BE2C (cell line): Measurements from ENCODE around the gene ZNF213.

Source experiments
- DNase-seq: peaks from one replicate; pipeline ENCODE4 v3.0.0-alpha.2; 2020
- H3K27me3 ChIP-seq: fragments of 250-450 bp; sonication (Bioruptor Pico); 2 replicates; pipeline ENCODE4 v1.5.1; 2020; ENCODE audit warnings: mild to moderate bottlenecking
- H3K36me3 ChIP-seq: fragments of 250-450 bp; sonication (Bioruptor Pico); 2 replicates; pipeline ENCODE4 v1.5.1; 2020; ENCODE audit warnings: mild to moderate bottlenecking
- H3K4me1 ChIP-seq: fragments of 250-450 bp; sonication (Bioruptor Pico); 2 replicates; pipeline ENCODE4 v1.5.1; 2020
- H3K4me3 ChIP-seq: 2 replicates; pipeline ENCODE4 v1.5.1; 2011; ENCODE audit warnings: low read depth, low read length
- H3K9me3 ChIP-seq: fragments of 250-450 bp; sonication (Bioruptor Pico); 2 replicates; pipeline ENCODE4 v1.5.1; 2020
- CTCF ChIP-seq: IDR thresholded peaks from 2 replicates; pipeline ENCODE4 v1.5.1; 2012; ENCODE audit warnings: mild to moderate bottlenecking, low read depth, low read length

Gene ZNF213

DNA sequence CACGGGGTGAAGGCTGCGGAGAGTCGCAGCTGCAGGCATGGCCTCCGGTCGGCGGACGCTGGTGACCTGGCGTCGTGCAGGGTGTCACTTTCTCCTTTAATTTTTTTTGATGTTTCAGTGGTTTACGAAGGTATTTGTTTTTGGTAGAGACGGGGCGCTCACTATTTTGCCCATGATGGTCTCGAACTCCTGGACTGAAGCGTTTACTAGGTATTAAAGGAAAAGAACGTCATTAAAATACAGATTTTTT is 17.1 kb downstream of the ZNF213 start:
- DNase-seq: no peak
- no peaks in the 10 kb centered on the region for H3K27me3 ChIP-seq
- no peak for TF ChIP-seq CTCF

GRCh38 chr16:3152277-3152990 is 17.6 kb downstream of the ZNF213 start:
- Histone ChIP-seq H3K27me3 (no peaks in the 10 kb centered on the region), H3K9me3 (no peaks in the 10 kb centered on the region), H3K4me3 (peak overlapping the region; percentile 57), H3K36me3 (no peaks in the 10 kb centered on the region), H3K4me1 (no peaks in the 10 kb centered on the region; the same call in 1 of the 2 replicates)
- peak; percentile 51 for TF ChIP-seq CTCF
- DNase-seq: peak; percentile 88

More for the DNA sequence above, 17.1 kb downstream of the ZNF213 start:
- H3K9me3 ChIP-seq: no peaks in the 10 kb centered on the region
- H3K36me3 ChIP-seq: no peaks in the 10 kb centered on the region
- no peaks in the 10 kb centered on the region; the same call in 1 of the 2 replicates for H3K4me1 ChIP-seq
- peak overlapping the region; percentile 57 for H3K4me3 ChIP-seq

- Histone ChIP-seq H3K36me3 (no peaks in the 10 kb centered on the region), H3K4me3 (no peak overlapping the region), H3K27me3 (no peaks in the 10 kb centered on the region), H3K9me3 (no peaks in the 10 kb centered on the region), H3K4me1 (no peaks in the 10 kb centered on the region; the same call in 1 of the 2 replicates)
- TF ChIP-seq CTCF: no peak
- no peak for DNase-seq
Measured at GRCh38 chr16:3152991-3153368, 18.2 kb downstream of the ZNF213 start.

DNA sequence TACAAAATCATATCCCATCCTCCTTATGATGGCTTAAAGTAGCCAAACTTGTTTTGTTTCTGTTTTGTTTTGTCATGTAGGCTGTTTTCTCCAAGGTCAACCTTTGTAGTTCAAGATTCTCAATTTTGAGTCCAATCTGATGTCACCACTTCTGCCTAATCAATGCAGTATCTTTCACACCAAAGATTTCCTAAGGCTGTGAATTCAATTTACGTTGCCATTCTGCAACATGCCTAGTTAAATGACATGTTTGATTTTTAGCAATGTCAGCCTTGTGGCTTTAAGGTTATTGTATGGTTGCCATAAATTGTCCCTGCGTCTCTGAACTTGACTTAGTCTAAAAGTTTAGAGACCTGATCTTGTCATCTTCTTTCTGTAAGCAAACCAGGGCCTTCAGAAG is 20.4 kb downstream of the ZNF213 start:
- Histone ChIP-seq H3K4me3 (no peak overlapping the region), H3K4me1 (no peaks in the 10 kb centered on the region), H3K36me3 (no peaks in the 10 kb centered on the region), H3K27me3 (no peaks in the 10 kb centered on the region), H3K9me3 (no peaks in the 10 kb centered on the region)
- no peak for TF ChIP-seq CTCF
- DNase-seq: no peak

DNA sequence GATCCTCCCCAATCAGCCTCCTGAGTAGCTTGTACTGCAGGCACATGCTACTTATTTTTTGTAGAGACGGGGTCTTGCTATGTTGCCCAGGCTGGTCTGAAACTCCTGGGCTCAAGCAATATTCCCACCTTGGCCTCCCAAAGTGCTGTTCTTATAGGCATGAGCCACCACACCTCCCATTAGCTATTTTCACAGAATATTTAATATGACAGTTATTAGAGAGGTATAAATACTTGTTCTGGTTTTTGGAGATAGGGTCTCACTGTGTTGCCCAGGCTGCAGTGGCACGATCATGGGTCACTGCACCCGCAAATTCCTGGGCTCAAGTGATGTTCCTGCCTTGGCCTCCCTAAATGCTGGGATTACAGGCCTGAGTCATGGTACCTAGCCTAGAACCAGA is 21.1 kb downstream of the ZNF213 start:
- no peaks in the 10 kb centered on the region for H3K4me1 ChIP-seq
- H3K27me3 ChIP-seq: no peaks in the 10 kb centered on the region
- TF ChIP-seq CTCF: no peak
- no peak overlapping the region for H3K4me3 ChIP-seq
- DNase-seq: no peak
- H3K36me3 ChIP-seq: no peaks in the 10 kb centered on the region
- H3K9me3 ChIP-seq: no peaks in the 10 kb centered on the region

DNA sequence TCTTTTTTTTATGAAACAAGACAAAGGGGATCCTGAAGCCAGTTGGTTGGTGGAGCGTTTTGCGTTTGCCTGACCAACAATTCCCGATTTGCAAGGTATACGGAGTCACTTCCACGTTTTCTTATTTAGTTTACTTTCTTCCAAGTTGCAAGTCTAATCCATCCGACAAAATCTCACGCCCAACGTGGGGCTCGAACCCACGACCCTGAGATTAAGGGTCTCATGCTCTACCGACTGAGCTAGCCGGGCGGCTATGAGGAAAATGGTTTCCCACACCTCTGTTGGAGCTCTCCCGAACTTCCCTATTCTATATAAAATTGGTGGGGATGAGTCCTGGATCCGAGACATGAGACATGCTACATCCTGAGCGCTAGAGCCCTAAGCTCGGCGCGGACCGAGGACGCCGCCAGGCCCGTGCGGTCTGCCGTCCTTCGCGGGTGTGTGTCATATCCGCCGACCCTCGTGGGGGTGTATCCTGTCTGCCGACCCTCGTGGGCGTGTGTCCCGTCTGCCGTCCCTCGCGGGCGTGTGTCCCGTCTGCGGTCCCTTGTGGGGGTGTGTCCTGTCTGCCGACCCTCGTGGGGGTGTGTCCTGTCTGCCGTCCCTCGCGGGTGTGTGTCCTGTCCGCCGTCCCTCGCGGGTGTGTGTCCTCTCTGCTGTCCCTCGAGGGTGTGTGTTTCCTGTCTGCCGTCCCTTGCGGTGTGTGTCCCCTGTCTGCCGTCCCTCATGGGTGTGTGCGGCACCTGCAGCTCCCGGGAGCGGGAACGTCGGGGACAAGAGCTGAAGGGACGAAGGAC is 22.6 kb downstream of the ZNF213 start:
- H3K9me3 ChIP-seq: no peaks in the 10 kb centered on the region
- H3K36me3 ChIP-seq: no peaks in the 10 kb centered on the region
- H3K4me3 ChIP-seq: peak overlapping the region; percentile 74
- no peaks in the 10 kb centered on the region for H3K27me3 ChIP-seq
- no peaks in the 10 kb centered on the region for H3K4me1 ChIP-seq
- peak; percentile 79 for DNase-seq
- TF ChIP-seq CTCF: no peak
